HFFc6 (cell line): ENCODE results near the gene RAB44. TPM values are rescaled to one million over a fixed set of nuclear protein-coding genes. Genes with fewer than 3 reads are reported as not detected.

Experiments used
- DNase-seq: peaks from one replicate; pipeline ENCODE4 v3.0.0-alpha.2; 2018
- H3K27ac Mint-ChIP-seq: 2 replicates; pipeline ENCODE4 v1.8.0; 2020; ENCODE audit warnings: mild to moderate bottlenecking, mixed read lengths
- H3K27me3 Mint-ChIP-seq: 2 replicates; pipeline ENCODE4 v1.8.0; 2021; ENCODE audit warnings: mild to moderate bottlenecking, moderate library complexity, mixed read lengths; ENCODE audit not compliant: insufficient read depth
- H3K36me3 Mint-ChIP-seq: 2 replicates; pipeline ENCODE4 v1.8.0; 2021; ENCODE audit warnings: low read depth, mixed read lengths
- H3K4me1 Mint-ChIP-seq: 2 replicates; pipeline ENCODE4 v1.8.0; 2020; ENCODE audit warnings: low read depth, mixed read lengths
- H3K4me3 Mint-ChIP-seq: 2 replicates; pipeline ENCODE4 v1.8.0; 2020; ENCODE audit warnings: mild to moderate bottlenecking, moderate library complexity, mixed read lengths
- H3K9me3 Mint-ChIP-seq: 2 replicates; pipeline ENCODE4 v1.8.0; 2020; ENCODE audit warnings: mild to moderate bottlenecking, mixed read lengths
- total RNA-seq, 6 experiments: library from RNA; stranded (reverse); fragmentation: NEBNext Ultra II Directional; extraction: Animal tissue kit (Norgen Biotek cat#: 25700); gene quantifications; 2 replicates in 1 of 6; 3 replicates in 5 of 6; pipeline ENCODE4 v1.2.3, GENCODE V29; 2021
- TF ChIP-seq, protein P1 (sequence below): fragments of 200-600 bp; sonication (generic); IDR thresholded peaks from 2 replicates; pipeline ENCODE4 v1.5.0; 2021; ENCODE audit warnings: antibody characterized with exemption, mild to moderate bottlenecking

Gene RAB44
- total RNA-seq, 6 experiments from 2014 or later = 0.26 to 0.45 TPM; not detected in 4

DNA sequence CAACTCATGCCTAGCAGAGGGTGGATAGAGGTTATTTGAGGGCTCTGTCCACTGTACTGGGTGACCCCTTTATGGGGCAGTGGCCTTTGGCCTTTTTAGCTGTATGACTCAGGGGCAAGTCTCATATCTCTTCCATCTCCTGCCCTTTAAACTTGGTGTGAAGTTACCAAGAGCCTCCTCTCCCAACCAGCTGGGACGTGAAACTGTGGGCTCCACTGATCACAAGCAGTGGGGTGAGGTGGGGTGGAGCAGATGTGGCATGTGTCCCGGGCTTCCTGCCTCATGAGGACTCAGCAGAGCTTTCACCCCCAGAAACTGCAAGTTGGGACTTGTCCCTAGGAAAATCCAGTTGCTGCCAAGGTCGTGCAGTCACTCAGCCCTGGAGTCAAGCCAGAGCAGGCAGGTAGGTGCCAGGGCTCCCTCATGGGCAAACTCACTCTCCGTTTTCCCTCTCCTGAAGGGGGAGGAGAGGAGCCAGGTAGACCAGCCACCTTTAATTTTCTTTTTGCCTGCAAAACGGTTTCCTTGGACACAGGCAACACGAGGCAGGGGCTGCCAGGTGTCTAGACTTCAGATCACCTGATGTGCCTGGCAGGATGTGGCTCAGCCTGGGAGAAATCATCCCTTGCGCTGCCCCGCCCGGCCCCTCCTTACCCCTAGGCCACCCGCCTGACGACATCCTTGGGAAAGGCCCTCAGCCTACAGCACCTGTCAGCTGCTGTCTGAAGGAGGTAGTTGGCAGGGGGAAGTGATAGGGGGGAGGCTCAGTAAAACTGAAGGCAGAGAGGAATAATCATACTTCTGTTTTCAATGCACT, 15.1 kb upstream of the RAB44 start:
- Mint-ChIP-seq H3K36me3 (peaks cover 61% of the 10 kb centered on the region), H3K27ac (peak overlapping the region; percentile 89), H3K4me1 (peaks cover 48% of the 10 kb centered on the region), H3K27me3 (peaks cover 55% of the 10 kb centered on the region), H3K4me3 (peak overlapping the region; percentile 97), H3K9me3 (peaks cover 10% of the 10 kb centered on the region)
- TF ChIP-seq, protein P1, sequence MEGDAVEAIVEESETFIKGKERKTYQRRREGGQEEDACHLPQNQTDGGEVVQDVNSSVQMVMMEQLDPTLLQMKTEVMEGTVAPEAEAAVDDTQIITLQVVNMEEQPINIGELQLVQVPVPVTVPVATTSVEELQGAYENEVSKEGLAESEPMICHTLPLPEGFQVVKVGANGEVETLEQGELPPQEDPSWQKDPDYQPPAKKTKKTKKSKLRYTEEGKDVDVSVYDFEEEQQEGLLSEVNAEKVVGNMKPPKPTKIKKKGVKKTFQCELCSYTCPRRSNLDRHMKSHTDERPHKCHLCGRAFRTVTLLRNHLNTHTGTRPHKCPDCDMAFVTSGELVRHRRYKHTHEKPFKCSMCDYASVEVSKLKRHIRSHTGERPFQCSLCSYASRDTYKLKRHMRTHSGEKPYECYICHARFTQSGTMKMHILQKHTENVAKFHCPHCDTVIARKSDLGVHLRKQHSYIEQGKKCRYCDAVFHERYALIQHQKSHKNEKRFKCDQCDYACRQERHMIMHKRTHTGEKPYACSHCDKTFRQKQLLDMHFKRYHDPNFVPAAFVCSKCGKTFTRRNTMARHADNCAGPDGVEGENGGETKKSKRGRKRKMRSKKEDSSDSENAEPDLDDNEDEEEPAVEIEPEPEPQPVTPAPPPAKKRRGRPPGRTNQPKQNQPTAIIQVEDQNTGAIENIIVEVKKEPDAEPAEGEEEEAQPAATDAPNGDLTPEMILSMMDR = no peak
- DNase-seq = peak; percentile 40

- peaks cover 42% of the 10 kb centered on the region for H3K4me1 Mint-ChIP-seq
Observed at GRCh38 chr6:36683145-36683655, 14.4 kb upstream of the RAB44 start.

GRCh38 chr6:36683656-36684446, 13.8 kb upstream of the RAB44 start:
- DNase-seq = no peak
- Mint-ChIP-seq H3K36me3 (peaks cover 55% of the 10 kb centered on the region), H3K27me3 (peaks cover 62% of the 10 kb centered on the region), H3K4me3 (peak overlapping the region; percentile 97), H3K9me3 (peaks cover 6% of the 10 kb centered on the region), H3K4me1 (peaks cover 39% of the 10 kb centered on the region), H3K27ac (peak overlapping the region; percentile 89)
- TF ChIP-seq, protein P1 = no peak

More at GRCh38 chr6:36683145-36683655, 14.4 kb upstream of the RAB44 start:
- TF ChIP-seq, protein P1 = no peak
- peaks cover 61% of the 10 kb centered on the region for H3K36me3 Mint-ChIP-seq
- H3K27me3 Mint-ChIP-seq = peaks cover 60% of the 10 kb centered on the region
- no peak for DNase-seq
- H3K27ac Mint-ChIP-seq = peak overlapping the region; percentile 89
- H3K9me3 Mint-ChIP-seq = peaks cover 10% of the 10 kb centered on the region
- H3K4me3 Mint-ChIP-seq = peak overlapping the region; percentile 97

DNA sequence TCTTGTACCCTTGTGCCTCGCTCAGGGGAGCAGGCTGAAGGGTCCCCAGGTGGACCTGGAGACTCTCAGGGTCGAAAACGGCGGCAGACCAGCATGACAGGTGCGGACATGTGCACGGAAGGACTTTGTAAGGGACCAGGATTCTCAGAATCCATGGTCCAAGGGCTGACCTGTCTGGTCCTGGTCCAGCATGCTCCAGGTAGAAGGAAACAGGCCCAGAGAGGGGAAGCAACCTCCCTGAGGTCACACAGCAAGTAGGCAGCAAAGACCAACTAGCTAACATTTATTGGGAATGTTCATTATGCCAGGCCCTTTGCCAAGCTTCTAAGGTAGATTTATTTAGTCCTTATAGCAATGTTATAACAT, 13.2 kb upstream of the RAB44 start:
- TF ChIP-seq, protein P1 = no peak
- peaks cover 39% of the 10 kb centered on the region for H3K4me1 Mint-ChIP-seq
- peaks cover 4% of the 10 kb centered on the region for H3K9me3 Mint-ChIP-seq
- H3K27ac Mint-ChIP-seq = no peak overlapping the region; the same call in 1 of the 2 replicates
- H3K36me3 Mint-ChIP-seq = peaks cover 52% of the 10 kb centered on the region
- H3K4me3 Mint-ChIP-seq = no peak overlapping the region
- DNase-seq = no peak
- H3K27me3 Mint-ChIP-seq = peaks cover 58% of the 10 kb centered on the region

DNA sequence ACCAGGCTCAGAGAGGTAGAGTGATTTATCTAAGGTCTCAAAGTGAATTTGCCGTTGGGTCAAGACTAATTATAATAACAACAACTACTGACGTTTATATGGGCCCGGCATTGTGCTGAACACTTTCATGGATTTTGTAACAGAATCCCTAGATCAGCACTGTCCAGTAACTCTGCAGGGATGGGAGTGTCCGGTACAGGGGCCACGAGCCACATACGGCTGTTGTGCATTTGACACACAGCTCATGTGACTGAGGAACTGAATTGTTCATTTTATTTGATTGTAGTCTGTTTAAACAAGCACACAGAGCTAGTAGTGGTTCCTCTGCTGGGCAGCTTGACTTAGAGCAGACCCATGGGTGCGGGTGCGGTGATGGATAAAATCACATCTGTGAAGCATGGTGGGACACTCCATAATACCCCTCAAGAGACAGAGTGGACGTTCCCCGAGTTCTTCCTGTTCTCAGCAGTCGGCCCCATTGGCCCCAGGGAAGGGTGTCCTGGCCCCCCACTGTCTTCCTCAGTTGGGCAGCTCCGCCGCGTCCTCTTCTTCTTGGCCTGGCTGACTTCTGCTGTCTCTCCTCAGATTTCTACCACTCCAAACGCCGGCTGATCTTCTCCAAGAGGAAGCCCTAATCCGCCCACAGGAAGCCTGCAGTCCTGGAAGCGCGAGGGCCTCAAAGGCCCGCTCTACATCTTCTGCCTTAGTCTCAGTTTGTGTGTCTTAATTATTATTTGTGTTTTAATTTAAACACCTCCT, 12.3 kb upstream of the RAB44 start:
- Mint-ChIP-seq H3K9me3 (no peaks in the 10 kb centered on the region), H3K27ac (peak overlapping the region; percentile 72), H3K4me3 (peak overlapping the region; percentile 50; the same call in 1 of the 2 replicates), H3K27me3 (peaks cover 54% of the 10 kb centered on the region), H3K4me1 (peaks cover 39% of the 10 kb centered on the region), H3K36me3 (peaks cover 46% of the 10 kb centered on the region)
- TF ChIP-seq, protein P1 = no peak
- DNase-seq = no peak
